HG03442 (cell line): ENCODE data around the gene SRGAP2C.
A peak's percentile ranks its signal among the peaks of the same experiment; 100 is the strongest.
"Not testable (repeated sequence)": the region's sequence is repeated elsewhere in the genome, so short reads cannot be mapped to it uniquely, and the experiment has no call there.

Experiments
- ATAC-seq: cut with Tn5 transposase; IDR thresholded peaks from one replicate; pipeline ENCODE4 v1.9.1; 2021; ENCODE audit warnings: mild to moderate bottlenecking, moderate library complexity; ENCODE audit not compliant: unreplicated experiment

The SRGAP2C gene

GRCh38 chr1:121226295-121226904 is 41.6 kb downstream of the SRGAP2C start:
- ATAC-seq: not testable (repeated sequence)

GRCh38 chr1:121226925-121227324 is 42.1 kb downstream of the SRGAP2C start:
- not testable (repeated sequence) for ATAC-seq

- not testable (repeated sequence) for ATAC-seq
Observed at GRCh38 chr1:121227544-121228330, 43.0 kb downstream of the SRGAP2C start.

- ATAC-seq: not testable (repeated sequence)
Observed at GRCh38 chr1:121230636-121231035, 45.9 kb downstream of the SRGAP2C start.

GRCh38 chr1:121232445-121233125 is 47.8 kb downstream of the SRGAP2C start:
- peak; percentile 63 for ATAC-seq

- not testable (repeated sequence) for ATAC-seq
Observed at GRCh38 chr1:121234090-121234759, 49.5 kb downstream of the SRGAP2C start.

GRCh38 chr1:121238384-121238783 is 53.6 kb downstream of the SRGAP2C start:
- peak; percentile 96 for ATAC-seq

GRCh38 chr1:121243913-121244312 is 59.1 kb downstream of the SRGAP2C start:
- ATAC-seq: not testable (repeated sequence)

- ATAC-seq: not testable (repeated sequence)
Observed at GRCh38 chr1:121246399-121246798, 61.6 kb downstream of the SRGAP2C start.

GRCh38 chr1:121252656-121253055 is 67.9 kb downstream of the SRGAP2C start:
- ATAC-seq: not testable (repeated sequence)

- not testable (repeated sequence) for ATAC-seq
Observed at GRCh38 chr1:121254618-121255017, 69.8 kb downstream of the SRGAP2C start.

- ATAC-seq: not testable (repeated sequence)
Observed at GRCh38 chr1:121257632-121258031, 72.9 kb downstream of the SRGAP2C start.

GRCh38 chr1:121258134-121258533 is 73.4 kb downstream of the SRGAP2C start:
- ATAC-seq: not testable (repeated sequence)

GRCh38 chr1:121260205-121260604 is 75.4 kb downstream of the SRGAP2C start:
- ATAC-seq: not testable (repeated sequence)

GRCh38 chr1:121262163-121262562 is 77.4 kb downstream of the SRGAP2C start:
- not testable (repeated sequence) for ATAC-seq

GRCh38 chr1:121263789-121264244 is 79.0 kb downstream of the SRGAP2C start:
- peak; percentile 86 for ATAC-seq

GRCh38 chr1:121267072-121267471 is 82.3 kb downstream of the SRGAP2C start:
- ATAC-seq: not testable (repeated sequence)

- ATAC-seq: not testable (repeated sequence)
Observed at GRCh38 chr1:121269309-121269708, 84.5 kb downstream of the SRGAP2C start.

- peak; percentile 32 for ATAC-seq
Observed at GRCh38 chr1:121269973-121270372, 85.2 kb downstream of the SRGAP2C start.

GRCh38 chr1:121271143-121271715 is 86.5 kb downstream of the SRGAP2C start:
- ATAC-seq: peak; percentile 49
